HepG2 (cell line): ENCODE measurements around the gene PLAGL2. TPM values are rescaled to one million over a fixed set of nuclear protein-coding genes. Genes with fewer than 3 reads are reported as not detected.

ENCODE experiments used
- ATAC-seq: fragments of 200-7000 bp; cut with Tn5 transposase; 3 replicates; pipeline ENCODE4 v1.9.1; 2020; ENCODE audit warnings: mild to moderate bottlenecking, moderate library complexity
- BruUV-seq: library from RNA; stranded (reverse); fragments of 400-500 nt; replicated peaks from 2 replicates; lab custom pipeline; 2021; lab: Mats Ljungman, UMichigan
- CTCF ChIA-PET: fragments of 300-600 bp; formaldehyde crosslinking; extraction: SDS; loops from one replicate; lab custom pipeline; 2021; ENCODE audit warnings: low total read pairs, inconsistent platforms, low intra/inter-chr PET ratio; lab: Yijun Ruan, JAX
- POLR2A ChIA-PET: fragments of 350-600 bp; sonication (Branson Sonifier 250); formaldehyde crosslinking; loops from one replicate; lab custom pipeline; 2020; ENCODE audit warnings: antibody characterized with exemption, inconsistent platforms; lab: Yijun Ruan, JAX
- DNase-seq: peaks from one replicate; pipeline ENCODE4 v3.0.0-alpha.2; 2015; ENCODE audit warnings: low spot score
- FAIRE-seq: peaks from 3 replicates; lab custom pipeline; 2011; peaks lifted over from hg19 to GRCh38; lab: Jason Lieb, UNC
- H2AFZ ChIP-seq: one replicate; pipeline ENCODE4 v1.6.1; 2011; ENCODE audit warnings: low read length, inconsistent platforms
- H3K27ac ChIP-seq: fragments of 300-600 bp; 3 replicates; pipeline ENCODE4 v1.8.0; 2011; ENCODE audit warnings: mixed run types, mild to moderate bottlenecking, mixed read lengths, low read length, inconsistent platforms; ENCODE audit not compliant: insufficient read depth; ENCODE audit errors: extremely low read length
- H3K27me3 ChIP-seq, 2 experiments: fragments of 200-600 bp in 1 of 2; 2 replicates in 1 of 2; 3 replicates in 1 of 2; pipeline versions ENCODE4 v1.6.0 to v1.8.0; 2011; ENCODE audit warnings: low read length in 2 of 2, mild to moderate bottlenecking in 2 of 2, moderate library complexity in 2 of 2, inconsistent platforms in 1 of 2; ENCODE audit not compliant: insufficient read depth in 2 of 2, control insufficient read depth in 1 of 2
- H3K36me3 ChIP-seq, 2 experiments: fragments of 200-600 bp in 1 of 2; replicated peaks in 1 of 2; 2 replicates in 1 of 2; 3 replicates in 1 of 2; pipeline versions ENCODE4 v1.5.1 to v1.8.0; 2011; ENCODE audit warnings: low read length in 2 of 2, inconsistent platforms in 1 of 2; ENCODE audit not compliant: insufficient read depth in 2 of 2, control insufficient read depth in 1 of 2
- H3K4me1 ChIP-seq: 2 replicates; pipeline ENCODE4 v1.5.1; 2012; ENCODE audit warnings: low read length, inconsistent platforms; ENCODE audit not compliant: insufficient read depth
- H3K4me2 ChIP-seq: 2 replicates; pipeline ENCODE4 v1.6.0; 2011; ENCODE audit warnings: low read depth, low read length, inconsistent platforms
- H3K4me3 ChIP-seq, 3 experiments: fragments of 200-600 bp in 1 of 3; sonication (generic), shearing (Covaris generic) in 1 of 3; replicated peaks in 1 of 3; 2 replicates each; pipeline ENCODE4 v1.5.1; 2011 to 2016; ENCODE audit warnings: low read length in 3 of 3, inconsistent platforms in 2 of 3, low read depth in 2 of 3, mild to moderate bottlenecking in 2 of 3, control low read depth in 1 of 3, mixed read lengths in 1 of 3; ENCODE audit not compliant: insufficient read depth in 1 of 3
- H3K79me2 ChIP-seq: one replicate; pipeline ENCODE4 v1.6.1; 2011; ENCODE audit warnings: low read length, inconsistent platforms; ENCODE audit not compliant: insufficient read depth
- H3K9ac ChIP-seq: 2 replicates; pipeline ENCODE4 v1.6.0; 2011; ENCODE audit warnings: mild to moderate bottlenecking, low read depth, low read length, inconsistent platforms; ENCODE audit not compliant: insufficient read depth
- H3K9me3 ChIP-seq: 2 replicates; pipeline ENCODE4 v1.5.1; 2012; ENCODE audit warnings: mild to moderate bottlenecking, low read length
- H4K20me1 ChIP-seq: 2 replicates; pipeline ENCODE4 v1.6.0; 2011; ENCODE audit warnings: inconsistent platforms, mild to moderate bottlenecking, low read length, moderate library complexity; ENCODE audit not compliant: insufficient read depth
- AGO2 ChIP-seq: fragments of 200-400 bp; formaldehyde crosslinking; optimal IDR thresholded peaks from 2 replicates; pipeline ENCODE3; 2017; ENCODE audit warnings: mild to moderate bottlenecking, low read depth, low read length, moderate library complexity
- POLR2A ChIP-seq, 2 experiments: IDR thresholded peaks; 2 replicates each; pipeline ENCODE4 v1.6.1; 2011; ENCODE audit warnings: low read depth in 2 of 2, low read length in 2 of 2, mild to moderate bottlenecking in 1 of 2, moderate library complexity in 1 of 2; ENCODE audit not compliant: insufficient read depth in 1 of 2
- POLR2G ChIP-seq: fragments of 200-400 bp; formaldehyde crosslinking; IDR thresholded peaks from 2 replicates; pipeline ENCODE4 v1.6.1; 2018; ENCODE audit warnings: mild to moderate bottlenecking, low read depth, low read length, moderate library complexity
- RBM22 ChIP-seq: fragments of 200-400 bp; formaldehyde crosslinking; optimal IDR thresholded peaks from 2 replicates; pipeline ENCODE3; 2017; ENCODE audit warnings: mild to moderate bottlenecking, low read length, moderate library complexity
- SALL1 ChIP-seq: sonication (generic); formaldehyde crosslinking; IDR thresholded peaks from 2 replicates; pipeline ENCODE4 v1.8.0; 2022; ENCODE audit warnings: mild to moderate bottlenecking, missing genetic modification reagents
- SMAD1 ChIP-seq: sonication (generic); formaldehyde crosslinking; IDR thresholded peaks from 2 replicates; pipeline ENCODE4 v1.4.0; 2020; ENCODE audit warnings: missing genetic modification reagents, low read depth, mild to moderate bottlenecking, borderline replicate concordance
- ZNF687 ChIP-seq: sonication (generic); formaldehyde crosslinking; IDR thresholded peaks from 2 replicates; pipeline ENCODE4 v1.5.1; 2020; ENCODE audit warnings: mild to moderate bottlenecking, missing genetic modification reagents, moderate library complexity
- ZNF768 ChIP-seq: sonication (generic); formaldehyde crosslinking; IDR thresholded peaks from 2 replicates; pipeline ENCODE4 v1.4.0; 2020; ENCODE audit warnings: missing genetic modification reagents
- ZNF839 ChIP-seq: sonication (generic); formaldehyde crosslinking; IDR thresholded peaks from 2 replicates; pipeline ENCODE4 v1.4.0; 2020; ENCODE audit warnings: missing genetic modification reagents, mild to moderate bottlenecking, borderline replicate concordance
- WGBS: methylation state at CpG from one replicate; pipeline ENCODE4 v1.1.6; 2017; ENCODE audit warnings: low lambda C conversion rate; 5-methylcytosine and 5-hydroxymethylcytosine counted together
- in situ Hi-C: cut with HindIII; loops from 2 replicates; pipeline ENCODE4 v1.10.0; 2017; ENCODE audit warnings: low pct_unique_long_range_greater_than_20kb; ENCODE audit not compliant: extremely low pct_ligation_motif_present
- intact Hi-C: fragments of 100-400 bp; cut with micrococcal nuclease; formaldehyde crosslinking; loops from one replicate; pipeline ENCODE4 v1.10.0; 2022; ENCODE audit not compliant: unreplicated experiment
- polyA plus RNA-seq, 8 experiments: library from polyadenylated mRNA; depleted of rRNA in 3 of 8; stranded (reverse) in 7 of 8; unstranded in 1 of 8; fragments of >200 nt; fragmentation: Illumina TruSeq in 4 of 8; extraction: Trizol in 4 of 8; gene quantifications; 2 replicates each; pipeline versions ENCODE4 v1.2.1 to v1.2.3, GENCODE V29; 2011 to 2016; ENCODE audit warnings: low read depth in 4 of 8, missing spikeins in 1 of 8, mixed read lengths in 1 of 8; ENCODE audit not compliant: insufficient read depth in 1 of 8
- total RNA-seq, 5 experiments: library from RNA; depleted of rRNA; stranded (reverse); fragments of >200 nt; fragmentation: Illumina TruSeq; extraction: Trizol; gene quantifications; 2 replicates each; pipeline ENCODE4 v1.2.3, GENCODE V29; 2016; ENCODE audit warnings: low read depth in 1 of 5

PLAGL2 gene
- total and polyA plus RNA-seq, 2 of the 13 experiments (the other 11 are each of a cell fraction or from before 2014, with no cell fraction given) = 15.2 to 15.3 TPM

DNA sequence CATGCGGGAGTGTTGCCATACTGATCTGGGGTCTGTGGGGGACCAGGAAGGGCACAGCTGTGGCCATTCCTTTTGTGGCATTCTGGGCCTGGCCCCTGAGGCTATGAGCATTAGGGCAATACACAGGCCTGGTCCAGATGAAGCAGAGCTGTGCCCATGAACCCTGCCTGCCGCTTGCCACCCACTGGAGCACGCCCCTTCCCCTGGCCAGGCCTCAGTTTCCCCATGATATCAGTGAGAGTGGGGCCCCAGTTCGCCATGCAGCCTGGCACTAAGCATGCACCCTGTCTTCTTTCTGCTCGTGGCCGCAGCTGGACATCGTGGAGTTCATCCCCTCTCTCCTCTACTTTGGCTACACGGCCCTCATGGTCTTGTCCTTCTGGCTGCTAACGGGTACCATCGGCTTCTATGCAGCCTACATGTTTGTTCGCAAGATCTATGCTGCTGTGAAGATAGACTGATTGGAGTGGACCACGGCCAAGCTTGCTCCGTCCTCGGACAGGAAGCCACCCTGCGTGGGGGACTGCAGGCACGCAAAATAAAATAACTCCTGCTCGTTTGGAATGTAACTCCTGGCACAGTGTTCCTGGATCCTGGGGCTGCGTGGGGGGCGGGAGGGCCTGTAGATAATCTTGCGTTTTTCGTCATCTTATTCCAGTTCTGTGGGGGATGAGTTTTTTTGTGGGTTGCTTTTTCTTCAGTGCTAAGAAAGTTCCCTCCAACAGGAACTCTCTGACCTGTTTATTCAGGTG lies 42.4 kb downstream of the PLAGL2 start:
- no TSS peak for BruUV-seq
- in situ Hi-C loops = no loop called here
- H3K36me3 ChIP-seq = peaks cover 44 to 60% of the 10 kb centered on the region in 2 experiments

More for the DNA sequence above, 42.4 kb downstream of the PLAGL2 start:
- Histone ChIP-seq H2AFZ (no peak overlapping the region), H4K20me1 (no peaks in the 10 kb centered on the region), H3K9ac (no peak overlapping the region), H3K27me3 (no peaks in the 10 kb centered on the region), H3K4me1 (peaks cover 9% of the 10 kb centered on the region)
- CTCF ChIA-PET = no interaction called here
- FAIRE-seq (no peak), DNase-seq (no peak)
- WGBS = 95% methylated on average over 21 of the region's 21 CpGs
- intact Hi-C loops = no loop called here
- peak; percentile 79 for TF ChIP-seq RBM22
- no peak for TF ChIP-seq SALL1 (CRISPR knock-in tag)
- TF ChIP-seq ZNF768 = peak; percentile 17; the same call in 1 of the 2 replicates
- TF ChIP-seq POLR2A (IDR thresholded peaks at IDR 0.05; ENCODE audit: insufficient read depth in 1 of 2, low read depth in 2 of 2, low read length in 2 of 2) = 0 out of 4 replicates have a peak, but pooled peaks of 1 of the 2 experiments have one; percentile 29
- TF ChIP-seq POLR2G = peak; percentile 22; the same call in 1 of the 2 replicates
- TF ChIP-seq AGO2 = peak; percentile 47
- peak; percentile 21; the same call in 1 of the 2 replicates for TF ChIP-seq ZNF687
- peak; percentile 57; the same call in 1 of the 2 replicates for TF ChIP-seq ZNF839
- TF ChIP-seq SMAD1 = no peak
- TF ChIP-seq, all 625 proteins: peak for 7
- no peak for ATAC-seq
- Histone ChIP-seq H3K4me2 (no peak overlapping the region), H3K27ac (no peak overlapping the region), H3K4me3 (no peak overlapping the region), H3K9me3 (no peaks in the 10 kb centered on the region), H3K79me2 (no peaks in the 10 kb centered on the region)
- POLR2A ChIA-PET = no interaction called here
